ENCODE results near the gene SREBF2.

DNA sequence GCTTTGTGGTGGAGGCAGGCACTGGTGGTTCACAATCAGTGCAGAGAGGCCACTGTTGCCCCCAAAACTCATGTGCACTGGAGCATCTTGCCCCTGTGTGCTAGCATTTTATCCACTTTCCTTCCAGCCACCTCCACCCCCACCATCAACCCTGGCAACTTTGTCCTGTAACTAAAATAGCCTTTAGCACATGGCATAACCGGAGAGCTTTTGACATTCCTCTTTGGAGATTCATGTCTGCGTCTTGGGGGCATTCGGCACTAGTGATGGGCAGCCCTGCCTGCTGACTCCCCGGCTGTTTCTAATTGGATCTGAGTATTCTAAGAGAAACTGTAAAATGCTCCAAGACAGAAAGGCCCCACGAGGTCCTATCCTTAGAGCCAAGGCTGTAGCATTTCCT, 66.2 kb downstream of the SREBF2 start:
- TF ChIP-seq POLR2AphosphoS5 (IDR thresholded peaks at IDR 0.05; ENCODE audit: borderline replicate concordance, low read depth, low read length) (no peak), EZH2 (IDR thresholded peaks at IDR 0.05) (no peak), FOXP2 (optimal IDR thresholded peaks at IDR 0.05; ENCODE audit: control extremely low read depth, extremely low read length, insufficient read depth) (no peak)

Data from SK-N-MC (cell line).